Pancreas (tissue), 10 donors: ENCODE results near the gene PGLYRP4. TPM values are rescaled to one million over a fixed set of nuclear protein-coding genes. Genes with fewer than 3 reads are reported as not detected.
"Not testable (repeated sequence)": the region's sequence is repeated elsewhere in the genome, so short reads cannot be mapped to it uniquely, and the experiment has no call there.

ENCODE experiments used
- ATAC-seq, 4 donors: fragments of 200-7000 bp; cut with Tn5 transposase; one replicate each; pipeline versions ENCODE4 v1.8.0 to v1.9.1; 2020; ENCODE audit warnings: mild to moderate bottlenecking in 4 of 4, moderate library complexity in 4 of 4
- DNase-seq, 6 donors: peaks; one replicate each; pipeline ENCODE4 v3.0.0-alpha.2; 2020
- FAIRE-seq: peaks from 2 replicates; lab custom pipeline; 2012; peaks lifted over from hg19 to GRCh38; lab: Jason Lieb, UNC
- H3K27ac ChIP-seq, 4 donors: fragments of 200-600 bp; sonication (generic); 1 replicate in 3 of 4; 2 replicates in 1 of 4; pipeline versions ENCODE4 v1.5.0 to v1.8.0; 2020
- H3K27me3 ChIP-seq, 4 donors: fragments of 200-600 bp; one replicate each; pipeline ENCODE4 v1.8.0; 2021
- H3K36me3 ChIP-seq, 3 donors: fragments of 200-600 bp; sonication (generic) in 1 of 3; one replicate each; pipeline versions ENCODE4 v1.5.0 to v1.8.0; 2020 to 2021
- H3K4me1 ChIP-seq, 3 donors: fragments of 200-600 bp; one replicate each; pipeline ENCODE4 v1.8.0; 2021
- H3K4me3 ChIP-seq, 4 donors: fragments of 200-600 bp; sonication (generic) in 2 of 4; one replicate each; pipeline versions ENCODE4 v1.5.0 to v1.8.0; 2020 to 2021
- H3K9me3 ChIP-seq, 4 donors: fragments of 200-600 bp; one replicate each; pipeline ENCODE4 v1.8.0; 2021
- CTCF ChIP-seq, 4 donors: fragments of 200-600 bp; sonication (generic) in 3 of 4; IDR thresholded peaks; one replicate each; pipeline versions ENCODE4 v1.5.0 to v1.8.0; 2021; ENCODE audit warnings: antibody characterized with exemption in 4 of 4
- WGBS, 2 donors: extraction: QIAGEN DNeasy Blood & Tissue Kit; methylation state at CpG; one replicate each; pipeline ENCODE4 v1.1.7; 2013; 5-methylcytosine and 5-hydroxymethylcytosine counted together
- intact Hi-C, 3 donors: fragments of 100-400 bp; cut with DNase I; formaldehyde crosslinking; loops; one replicate each; pipeline versions ENCODE4 v1.11.1 to v1.14.2; 2022
- polyA plus RNA-seq, 2 donors: library from polyadenylated mRNA; stranded (reverse); fragments of 200-250 nt; gene quantifications; one replicate each; pipeline ENCODE4 v1.2.3, GENCODE V29; 2013
- total RNA-seq, 6 donors: library from RNA; stranded (reverse); fragmentation: NEBNext Ultra II Directional in 4 of 6; extraction: Animal tissue kit (Norgen Biotek cat#: 25700) in 4 of 6; gene quantifications; one replicate each; pipeline versions ENCODE4 v1.2.1 to v1.2.4, GENCODE V29; 2021 to 2023
- donor health status: healthy with polysubstance abuse.
- donor health status: DM: no; HTN: no; CAD: no; lungs with moderate emphysema.
- donor health status: DM: no; HTN: no; CAD: no.
- donor health status: control.
- donor health status: control.
- donor health status: Bipolar disorder and iron deficiency.
- donor health status: DM: yes; HTN: yes; CAD: no.
- donor health status: DM: no; HTN: no; CAD: no.
- donor health status: DM: no; HTN: no; CAD: no.
- donor health status: DM: yes; HTN: yes; CAD: no.

PGLYRP4 gene
- total and polyA plus RNA-seq, 8 donors = 0.37 TPM; not detected in 7

- Histone ChIP-seq H3K27me3 (no peaks in the 10 kb centered on the region), H3K36me3 (no peaks in the 10 kb centered on the region), H3K4me3 (no peak overlapping the region), H3K27ac (no peak overlapping the region), H3K9me3 (no peaks in the 10 kb centered on the region), H3K4me1 (no peaks in the 10 kb centered on the region)
- DNase-seq (no peak), ATAC-seq (no peak), FAIRE-seq (no peak)
- TF ChIP-seq CTCF (IDR thresholded peaks at IDR 0.05) = no peak
- intact Hi-C loops = no loop called here
Measured at GRCh38 chr1:153336650-153337049, 12.0 kb downstream of the PGLYRP4 start.

- WGBS, 2 donors = 69 to 74% methylated on average over 1 of the region's 1 CpG
- H3K4me3 ChIP-seq = no peak overlapping the region
- H3K27me3 ChIP-seq = no peaks in the 10 kb centered on the region
- DNase-seq (no peak), FAIRE-seq (no peak), ATAC-seq (no peak)
- intact Hi-C loops = no loop called here
- TF ChIP-seq CTCF (IDR thresholded peaks at IDR 0.05) = no peak
- H3K36me3 ChIP-seq = no peaks in the 10 kb centered on the region
- no peaks in the 10 kb centered on the region for H3K4me1 ChIP-seq
- no peak overlapping the region for H3K27ac ChIP-seq
- H3K9me3 ChIP-seq = no peaks in the 10 kb centered on the region
Measured at GRCh38 chr1:153333902-153334301, 14.7 kb downstream of the PGLYRP4 start.

- Histone ChIP-seq H3K36me3 (no peaks in the 10 kb centered on the region), H3K27ac (no peak overlapping the region), H3K4me1 (no peaks in the 10 kb centered on the region), H3K9me3 (peaks cover 0 to 3% (median 0%) of the 10 kb centered on the region in 4 donors), H3K27me3 (no peaks in the 10 kb centered on the region), H3K4me3 (no peak overlapping the region)
- ATAC-seq (no peak), FAIRE-seq (no peak), DNase-seq (no peak)
- no peak for TF ChIP-seq CTCF (IDR thresholded peaks at IDR 0.05)
- intact Hi-C loops = no loop called here
Measured at GRCh38 chr1:153324912-153325311, 23.7 kb downstream of the PGLYRP4 start.

GRCh38 chr1:153322568-153322967 is 26.1 kb downstream of the PGLYRP4 start:
- no peak for TF ChIP-seq CTCF (IDR thresholded peaks at IDR 0.05)
- DNase-seq (no peak), ATAC-seq (no peak), FAIRE-seq (no peak)
- no peaks in the 10 kb centered on the region for H3K36me3 ChIP-seq
- no peak overlapping the region for H3K27ac ChIP-seq
- no peaks in the 10 kb centered on the region for H3K4me1 ChIP-seq
- no peaks in the 10 kb centered on the region for H3K27me3 ChIP-seq
- peaks cover 0 to 3% (median 0%) of the 10 kb centered on the region in 4 donors for H3K9me3 ChIP-seq
- 0% methylated on average over 1 of the region's 1 CpG for WGBS, 2 donors
- intact Hi-C loops = no loop called here
- H3K4me3 ChIP-seq = no peak overlapping the region

- intact Hi-C loops, H3K4me1 ChIP-seq, H3K4me3 ChIP-seq, FAIRE-seq, H3K9me3 ChIP-seq, H3K27ac ChIP-seq, H3K27me3 ChIP-seq, DNase-seq, ATAC-seq, H3K36me3 ChIP-seq: not testable (repeated sequence)
- whole genome bisulfite sequencing, 2 donors = 61 to 72% methylated on average over 7 of the region's 7 CpGs
Measured at GRCh38 chr1:153318145-153318544, 30.5 kb downstream of the PGLYRP4 start.

GRCh38 chr1:153316013-153316412 is 32.6 kb downstream of the PGLYRP4 start:
- DNase-seq, H3K36me3 ChIP-seq, H3K27me3 ChIP-seq, H3K27ac ChIP-seq, intact Hi-C loops, H3K4me3 ChIP-seq, FAIRE-seq, H3K4me1 ChIP-seq, H3K9me3 ChIP-seq, ATAC-seq: not testable (repeated sequence)

- H3K9me3 ChIP-seq, H3K36me3 ChIP-seq, H3K27ac ChIP-seq, H3K27me3 ChIP-seq, H3K4me3 ChIP-seq, FAIRE-seq, ATAC-seq, intact Hi-C loops, H3K4me1 ChIP-seq, DNase-seq: not testable (repeated sequence)
Measured at GRCh38 chr1:153314388-153314787, 34.3 kb downstream of the PGLYRP4 start.
